ENCODE data around the gene ZCCHC9.
"Not testable (repeated sequence)": the region's sequence is repeated elsewhere in the genome, so short reads cannot be mapped to it uniquely, and the experiment has no call there.

Gene ZCCHC9, protein sequence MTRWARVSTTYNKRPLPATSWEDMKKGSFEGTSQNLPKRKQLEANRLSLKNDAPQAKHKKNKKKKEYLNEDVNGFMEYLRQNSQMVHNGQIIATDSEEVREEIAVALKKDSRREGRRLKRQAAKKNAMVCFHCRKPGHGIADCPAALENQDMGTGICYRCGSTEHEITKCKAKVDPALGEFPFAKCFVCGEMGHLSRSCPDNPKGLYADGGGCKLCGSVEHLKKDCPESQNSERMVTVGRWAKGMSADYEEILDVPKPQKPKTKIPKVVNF

DNA sequence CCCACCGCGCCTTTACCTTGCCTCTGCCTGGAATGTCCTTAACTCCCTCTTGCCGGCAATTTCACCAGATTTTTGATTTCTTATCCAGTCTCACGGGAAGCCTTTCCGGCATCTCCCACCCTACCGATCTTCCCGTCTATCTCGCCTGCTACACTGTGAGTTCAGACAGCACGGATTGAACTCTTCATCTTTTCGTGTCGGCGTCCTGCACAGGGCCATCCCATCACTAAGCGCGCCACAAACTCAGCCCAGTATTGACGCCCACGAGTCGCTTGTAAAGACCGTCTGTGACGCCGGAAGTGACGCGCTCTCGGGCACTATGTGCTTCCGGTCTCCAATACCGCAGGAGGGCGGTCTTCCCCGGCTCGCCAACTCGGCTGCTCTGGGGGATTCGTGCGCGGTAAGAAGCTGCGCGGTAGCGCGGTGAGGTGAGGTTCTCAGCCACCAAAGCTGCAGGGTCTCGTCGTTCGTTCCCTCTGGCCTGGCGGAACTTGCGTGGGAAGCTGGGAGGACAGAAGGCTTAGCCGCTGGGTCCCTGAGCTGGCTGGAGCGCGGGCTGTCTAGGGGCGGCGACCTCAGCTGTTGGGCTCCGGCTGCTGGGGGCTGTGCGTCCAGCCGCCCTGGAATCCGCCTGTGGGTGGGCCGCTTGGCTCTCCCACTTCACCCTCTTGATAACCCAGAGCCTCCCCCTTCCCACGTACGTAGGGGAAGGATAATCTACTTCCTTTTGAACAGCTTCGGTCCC is at the start of gene ZCCHC9:
ZCCHC9 (plus strand) TSS at position 317 of the 745 bp plus-strand sequence. CDS start 3,171 bp downstream, outside the sequence.
- peak within 1 kb of the TSS; percentile 93 for H3K4me3 ChIP-seq (ENCODE audit: low read length)
- peaks cover 38% of the 10 kb centered on the region for H3K4me1 ChIP-seq (ENCODE audit: control insufficient read depth, insufficient read depth, low read length)
- no peaks in the 10 kb centered on the region for H3K27me3 ChIP-seq (replicated peaks; ENCODE audit: control insufficient read depth, insufficient read depth, low read length)
- H3K9me3 ChIP-seq (ENCODE audit: control insufficient read depth, low read length) = no peaks in the 10 kb centered on the region
- peaks cover 8% of the 10 kb centered on the region for H3K36me3 ChIP-seq (ENCODE audit: control insufficient read depth, insufficient read depth, low read length, severe bottlenecking)
- H3K9ac ChIP-seq (ENCODE audit: low read length) = peak within 1 kb of the TSS; percentile 96
- peak; percentile 99 for DNase-seq (ENCODE audit: low read depth)

DNA sequence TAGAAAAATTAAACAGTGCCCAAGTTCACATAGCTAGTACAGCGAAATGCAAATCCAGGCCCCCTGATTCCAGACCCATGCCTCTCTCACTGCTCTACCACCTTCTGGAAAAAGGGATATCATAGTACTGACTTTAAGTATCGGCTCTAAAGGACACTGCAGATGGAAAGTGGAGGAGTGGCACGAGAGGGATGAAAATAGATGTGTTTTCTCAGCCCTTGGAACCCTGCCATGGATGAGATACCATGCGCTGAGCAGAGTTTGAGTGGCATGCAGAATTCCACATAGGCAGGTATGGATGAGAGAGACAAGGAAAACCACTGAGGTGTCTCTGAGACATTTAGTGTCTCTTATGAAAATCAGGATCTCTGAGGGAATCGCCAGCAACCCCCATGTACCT is 49.5 kb upstream of the ZCCHC9 start:
- no peak overlapping the region for H3K9ac ChIP-seq (ENCODE audit: low read length)
- H3K9me3 ChIP-seq (ENCODE audit: control insufficient read depth, low read length) = no peaks in the 10 kb centered on the region
- no peaks in the 10 kb centered on the region for H3K27me3 ChIP-seq (replicated peaks; ENCODE audit: control insufficient read depth, insufficient read depth, low read length)
- H3K36me3 ChIP-seq (ENCODE audit: control insufficient read depth, insufficient read depth, low read length, severe bottlenecking) = peaks cover 53% of the 10 kb centered on the region
- no peak for DNase-seq (ENCODE audit: low read depth)
- peaks cover 19% of the 10 kb centered on the region for H3K4me1 ChIP-seq (ENCODE audit: control insufficient read depth, insufficient read depth, low read length)
- H3K4me3 ChIP-seq (ENCODE audit: low read length) = no peak overlapping the region

GRCh38 chr5:81252904-81253303 is 48.5 kb upstream of the ZCCHC9 start:
- no peaks in the 10 kb centered on the region for H3K9me3 ChIP-seq (ENCODE audit: control insufficient read depth, low read length)
- no peak for DNase-seq (ENCODE audit: low read depth)
- peaks cover 10% of the 10 kb centered on the region for H3K4me1 ChIP-seq (ENCODE audit: control insufficient read depth, insufficient read depth, low read length)
- no peak overlapping the region for H3K4me3 ChIP-seq (ENCODE audit: low read length)
- H3K9ac ChIP-seq (ENCODE audit: low read length) = no peak overlapping the region
- no peaks in the 10 kb centered on the region for H3K27me3 ChIP-seq (replicated peaks; ENCODE audit: control insufficient read depth, insufficient read depth, low read length)
- peaks cover 59% of the 10 kb centered on the region for H3K36me3 ChIP-seq (ENCODE audit: control insufficient read depth, insufficient read depth, low read length, severe bottlenecking)

DNA sequence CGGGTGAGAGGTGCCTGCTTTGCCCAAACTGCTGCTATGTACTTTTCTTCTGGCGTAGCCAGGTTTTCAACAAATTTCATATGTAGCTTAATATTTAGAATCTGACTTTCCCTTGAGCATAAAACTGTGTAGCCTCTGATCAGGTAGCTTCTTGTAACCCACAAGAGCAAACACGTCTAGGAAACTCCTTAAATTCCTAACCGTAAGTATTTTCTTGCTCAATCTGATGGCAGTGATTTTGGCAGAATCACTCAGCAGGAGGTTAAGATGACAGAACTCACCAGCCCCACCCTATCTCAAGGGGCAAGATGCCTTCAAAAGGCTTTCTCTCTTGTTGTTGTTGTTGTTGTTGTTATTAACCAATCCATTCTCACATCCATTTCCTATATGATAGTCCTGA is 47.5 kb upstream of the ZCCHC9 start:
- Histone ChIP-seq H3K36me3 (ENCODE audit: control insufficient read depth, insufficient read depth, low read length, severe bottlenecking) (peaks cover 69% of the 10 kb centered on the region), H3K9me3 (ENCODE audit: control insufficient read depth, low read length) (no peaks in the 10 kb centered on the region), H3K4me3 (ENCODE audit: low read length) (no peak overlapping the region), H3K9ac (ENCODE audit: low read length) (no peak overlapping the region), H3K4me1 (ENCODE audit: control insufficient read depth, insufficient read depth, low read length) (peaks cover 4% of the 10 kb centered on the region), H3K27me3 (replicated peaks; ENCODE audit: control insufficient read depth, insufficient read depth, low read length) (no peaks in the 10 kb centered on the region)
- DNase-seq (ENCODE audit: low read depth) = no peak

GRCh38 chr5:81254886-81255559 is 46.4 kb upstream of the ZCCHC9 start:
- Histone ChIP-seq H3K4me3 (ENCODE audit: low read length) (no peak overlapping the region), H3K9me3 (ENCODE audit: control insufficient read depth, low read length) (no peaks in the 10 kb centered on the region), H3K4me1 (ENCODE audit: control insufficient read depth, insufficient read depth, low read length) (peaks cover 4% of the 10 kb centered on the region), H3K36me3 (ENCODE audit: control insufficient read depth, insufficient read depth, low read length, severe bottlenecking) (peaks cover 77% of the 10 kb centered on the region), H3K27me3 (replicated peaks; ENCODE audit: control insufficient read depth, insufficient read depth, low read length) (no peaks in the 10 kb centered on the region), H3K9ac (ENCODE audit: low read length) (no peak overlapping the region)
- DNase-seq (ENCODE audit: low read depth) = no peak

DNA sequence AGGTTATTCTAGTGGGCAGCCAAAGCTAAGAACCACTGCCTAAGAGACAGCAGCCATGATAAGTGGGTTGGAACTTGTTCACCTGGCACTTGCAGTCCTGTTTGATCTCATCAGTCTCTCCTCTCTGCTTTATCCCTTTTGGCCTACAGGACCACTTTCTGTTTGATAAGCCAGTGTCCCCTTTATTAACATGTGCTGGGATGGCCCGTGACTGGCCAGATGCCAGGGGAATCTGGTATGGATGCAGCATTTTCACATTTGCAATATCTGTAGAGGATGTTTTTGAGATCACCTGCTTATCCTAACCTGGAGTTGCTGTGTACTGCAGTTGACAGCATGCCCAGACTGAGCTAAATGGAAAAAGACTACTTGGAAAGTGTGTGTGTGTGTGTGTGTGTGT is 44.6 kb upstream of the ZCCHC9 start:
- Histone ChIP-seq H3K27me3 (replicated peaks; ENCODE audit: control insufficient read depth, insufficient read depth, low read length) (no peaks in the 10 kb centered on the region), H3K36me3 (ENCODE audit: control insufficient read depth, insufficient read depth, low read length, severe bottlenecking) (peaks cover 75% of the 10 kb centered on the region), H3K4me1 (ENCODE audit: control insufficient read depth, insufficient read depth, low read length) (peaks cover 4% of the 10 kb centered on the region), H3K9me3 (ENCODE audit: control insufficient read depth, low read length) (no peaks in the 10 kb centered on the region), H3K9ac (ENCODE audit: low read length) (no peak overlapping the region), H3K4me3 (ENCODE audit: low read length) (no peak overlapping the region)
- DNase-seq (ENCODE audit: low read depth) = no peak

GRCh38 chr5:81262796-81263195 is 38.6 kb upstream of the ZCCHC9 start:
- DNase-seq (ENCODE audit: low read depth); H3K4me3 ChIP-seq (ENCODE audit: low read length); H3K9me3 ChIP-seq (ENCODE audit: control insufficient read depth, low read length); H3K27me3 ChIP-seq (replicated peaks; ENCODE audit: control insufficient read depth, insufficient read depth, low read length); H3K4me1 ChIP-seq (ENCODE audit: control insufficient read depth, insufficient read depth, low read length); H3K9ac ChIP-seq (ENCODE audit: low read length): not testable (repeated sequence)
- peaks cover 55% of the 10 kb centered on the region for H3K36me3 ChIP-seq (ENCODE audit: control insufficient read depth, insufficient read depth, low read length, severe bottlenecking)

GRCh38 chr5:81265101-81265500 is 36.3 kb upstream of the ZCCHC9 start:
- Histone ChIP-seq H3K4me3 (ENCODE audit: low read length) (no peak overlapping the region), H3K27me3 (replicated peaks; ENCODE audit: control insufficient read depth, insufficient read depth, low read length) (no peaks in the 10 kb centered on the region), H3K9ac (ENCODE audit: low read length) (no peak overlapping the region), H3K4me1 (ENCODE audit: control insufficient read depth, insufficient read depth, low read length) (peaks cover 27% of the 10 kb centered on the region), H3K9me3 (ENCODE audit: control insufficient read depth, low read length) (no peaks in the 10 kb centered on the region), H3K36me3 (ENCODE audit: control insufficient read depth, insufficient read depth, low read length, severe bottlenecking) (peaks cover 48% of the 10 kb centered on the region)
- peak; percentile 16 for DNase-seq (ENCODE audit: low read depth)

GRCh38 chr5:81268521-81269196 is 32.7 kb upstream of the ZCCHC9 start:
- Histone ChIP-seq H3K27me3 (replicated peaks; ENCODE audit: control insufficient read depth, insufficient read depth, low read length) (no peaks in the 10 kb centered on the region), H3K4me1 (ENCODE audit: control insufficient read depth, insufficient read depth, low read length) (peaks cover 27% of the 10 kb centered on the region), H3K36me3 (ENCODE audit: control insufficient read depth, insufficient read depth, low read length, severe bottlenecking) (peaks cover 47% of the 10 kb centered on the region), H3K4me3 (ENCODE audit: low read length) (no peak overlapping the region), H3K9me3 (ENCODE audit: control insufficient read depth, low read length) (no peaks in the 10 kb centered on the region), H3K9ac (ENCODE audit: low read length) (no peak overlapping the region)
- peak; percentile 83 for DNase-seq (ENCODE audit: low read depth)

- H3K27me3 ChIP-seq (replicated peaks; ENCODE audit: control insufficient read depth, insufficient read depth, low read length) = no peaks in the 10 kb centered on the region
- no peak overlapping the region for H3K4me3 ChIP-seq (ENCODE audit: low read length)
- no peak overlapping the region for H3K9ac ChIP-seq (ENCODE audit: low read length)
- peaks cover 38% of the 10 kb centered on the region for H3K36me3 ChIP-seq (ENCODE audit: control insufficient read depth, insufficient read depth, low read length, severe bottlenecking)
- H3K4me1 ChIP-seq (ENCODE audit: control insufficient read depth, insufficient read depth, low read length) = peaks cover 25% of the 10 kb centered on the region
- DNase-seq (ENCODE audit: low read depth) = no peak
- H3K9me3 ChIP-seq (ENCODE audit: control insufficient read depth, low read length) = peaks cover 6% of the 10 kb centered on the region
Observed at GRCh38 chr5:81269751-81270393, 31.5 kb upstream of the ZCCHC9 start.
